Stomach (tissue), 9 donors: ENCODE data around the gene NCS1. TPM values are rescaled to one million over a fixed set of nuclear protein-coding genes. Genes with fewer than 3 reads are reported as not detected.

ENCODE experiments used
- DNase-seq, 2 donors: peaks; one replicate each; pipeline versions ENCODE4 v3.0.0 to v3.0.0-alpha.2; 2013 to 2019
- H3K27ac ChIP-seq, 5 donors: fragments of 200-600 bp in 4 of 5; sonication (generic) in 4 of 5; one replicate each; pipeline ENCODE4 v1.5.1; 2013 to 2019; ENCODE audit warnings: mild to moderate bottlenecking in 1 of 5, moderate library complexity in 1 of 5
- H3K27me3 ChIP-seq, 3 donors: fragments of 200-600 bp; sonication (generic); one replicate each; pipeline ENCODE4 v1.5.1; 2017 to 2019; ENCODE audit warnings: mixed run types in 1 of 3
- H3K36me3 ChIP-seq, 4 donors: fragments of 200-600 bp; sonication (generic); 1 replicate in 3 of 4; 2 replicates in 1 of 4; pipeline ENCODE4 v1.5.1; 2016 to 2019
- H3K4me1 ChIP-seq, 4 donors: fragments of 200-600 bp; sonication (generic); one replicate each; pipeline ENCODE4 v1.5.1; 2016 to 2019
- H3K4me3 ChIP-seq, 4 donors: fragments of 200-600 bp; sonication (generic) in 3 of 4; one replicate each; pipeline ENCODE4 v1.5.1; 2016 to 2019; ENCODE audit warnings: mild to moderate bottlenecking in 1 of 4
- H3K9me3 ChIP-seq, 4 donors: fragments of 200-600 bp; sonication (generic); one replicate each; pipeline ENCODE4 v1.5.1; 2016 to 2019
- CTCF ChIP-seq, 7 experiments: fragments of 450-650 bp in 4 of 7; fragments of 200-600 bp in 3 of 7; sonication (generic) in 3 of 7; IDR thresholded peaks; one replicate each; pipeline ENCODE4 v1.5.1; 2016 to 2019; ENCODE audit warnings: antibody characterized with exemption in 7 of 7, control low read depth in 2 of 7, mild to moderate bottlenecking in 1 of 7
- EP300 ChIP-seq: sonication (generic); formaldehyde crosslinking; IDR thresholded peaks from one replicate; pipeline ENCODE4 v1.6.1; 2017; ENCODE audit warnings: antibody characterized with exemption
- POLR2A ChIP-seq, 4 donors: fragments of 450-650 bp; IDR thresholded peaks; one replicate each; pipeline ENCODE4 v1.6.1; 2016; ENCODE audit warnings: antibody characterized with exemption in 4 of 4, control low read depth in 2 of 4, mild to moderate bottlenecking in 1 of 4, moderate library complexity in 1 of 4
- POLR2AphosphoS5 ChIP-seq, 3 donors: sonication (generic); formaldehyde crosslinking; IDR thresholded peaks; one replicate each; pipeline ENCODE4 v1.6.1; 2016; ENCODE audit warnings: antibody characterized with exemption in 3 of 3
- WGBS, 5 donors: extraction: QIAGEN DNeasy Blood & Tissue Kit in 3 of 5; methylation state at CpG; one replicate each; pipeline versions ENCODE4 v1.1.5 to v1.1.7; 2013 to 2018; 5-methylcytosine and 5-hydroxymethylcytosine counted together
- intact Hi-C: fragments of 100-400 bp; cut with DNase I; formaldehyde crosslinking; loops from one replicate; pipeline ENCODE4 v1.15.1; 2023; ENCODE audit warnings: low total_unique reads
- polyA plus RNA-seq, 3 donors: library from polyadenylated mRNA; stranded (reverse); fragments of 200-250 nt; gene quantifications; one replicate each; pipeline ENCODE4 v1.2.3, GENCODE V29; 2013
- total RNA-seq, 5 donors: library from RNA; depleted of rRNA; stranded (reverse); fragments of >200 nt; gene quantifications; one replicate each; pipeline versions ENCODE4 v1.1.0 to v1.2.3, GENCODE V29; 2014 to 2016
- donor health status: healthy with polysubstance abuse.
- donor health status: Bipolar disorder and iron deficiency.
- donor health status: healthy.

Gene NCS1
- total and polyA plus RNA-seq, 8 donors: 3.2 to 50.0 (median 16.6) TPM

GRCh38 chr9:130283539-130284248 is 111.5 kb downstream of the NCS1 start:
- intact Hi-C loops: no loop called here
- TF ChIP-seq POLR2A (IDR thresholded peaks at IDR 0.05) (no peak), EP300 (no peak), POLR2AphosphoS5 (IDR thresholded peaks at IDR 0.05) (no peak)
- peak overlapping the region in 1 of 5 donors; percentile 86 for H3K27ac ChIP-seq

DNA sequence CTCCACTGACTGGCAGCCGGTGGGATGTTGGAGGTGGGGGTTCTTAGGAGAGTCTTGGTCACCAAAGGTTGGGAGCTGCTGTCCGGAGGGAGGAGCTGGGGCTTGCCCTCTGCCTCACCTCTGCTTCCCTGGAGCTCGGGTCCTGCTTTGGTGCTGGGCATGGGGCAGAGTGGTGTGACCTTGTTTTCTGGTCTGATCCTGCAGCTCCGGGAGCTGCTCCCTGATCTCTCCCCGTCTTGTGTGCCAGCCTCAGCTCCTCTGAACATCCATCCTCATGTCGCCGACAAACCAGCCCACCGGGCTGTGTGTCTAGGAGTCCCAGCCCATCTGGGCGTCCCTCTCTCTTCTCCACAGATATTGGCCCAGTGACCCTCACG is 112.0 kb downstream of the NCS1 start:
- H3K36me3 ChIP-seq: no peaks in the 10 kb centered on the region
- peaks cover 0 to 32% (median 11%) of the 10 kb centered on the region in 4 donors for H3K4me1 ChIP-seq
- intact Hi-C loops: no loop called here
- DNase-seq: no peak
- H3K27ac ChIP-seq: peak overlapping the region in 1 of 5 donors; percentile 86
- no peaks in the 10 kb centered on the region for H3K9me3 ChIP-seq
- 66 to 73% (median 70%) methylated on average over 9 to 10 of the region's 10 CpGs for WGBS, 5 donors
- TF ChIP-seq CTCF (IDR thresholded peaks at IDR 0.05): no peak
- H3K4me3 ChIP-seq: no peak overlapping the region
- peaks cover 0 to 43% (median 7%) of the 10 kb centered on the region in 3 donors for H3K27me3 ChIP-seq

More at GRCh38 chr9:130283539-130284248, 111.5 kb downstream of the NCS1 start:
- no peaks in the 10 kb centered on the region for H3K36me3 ChIP-seq
- H3K9me3 ChIP-seq: no peaks in the 10 kb centered on the region
- H3K27me3 ChIP-seq: peaks cover 0 to 37% (median 7%) of the 10 kb centered on the region in 3 donors
- WGBS, 5 donors: 55 to 74% (median 71%) methylated on average over 4 of the region's 4 CpGs
- H3K4me1 ChIP-seq: peaks cover 0 to 32% (median 11%) of the 10 kb centered on the region in 4 donors
- H3K4me3 ChIP-seq: no peak overlapping the region
- no peak for DNase-seq

DNA sequence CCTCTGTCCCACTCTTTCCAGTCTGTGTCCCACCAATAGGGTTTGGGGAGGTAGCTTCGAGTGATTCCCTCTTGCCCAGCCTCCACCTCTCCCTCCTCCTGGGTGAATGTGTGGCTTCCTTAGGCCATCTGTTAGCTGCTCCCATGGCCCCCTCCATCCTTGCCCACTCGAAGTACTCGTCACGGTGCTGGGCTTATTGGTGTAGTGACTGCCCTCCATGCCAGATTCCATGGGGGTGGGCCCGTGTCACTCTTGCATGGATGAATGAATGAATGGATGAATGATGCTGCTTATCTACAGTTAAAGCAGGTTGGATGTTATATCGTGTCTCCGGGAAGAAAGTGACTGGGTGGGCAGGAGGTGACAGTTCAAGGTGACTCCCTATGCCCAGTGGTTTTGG is 112.5 kb downstream of the NCS1 start:
- DNase-seq: no peak
- Histone ChIP-seq H3K27me3 (peaks cover 0 to 47% (median 8%) of the 10 kb centered on the region in 3 donors), H3K4me1 (peaks cover 0 to 32% (median 12%) of the 10 kb centered on the region in 4 donors), H3K9me3 (no peaks in the 10 kb centered on the region), H3K4me3 (no peak overlapping the region), H3K27ac (peak overlapping the region in 1 of 5 donors; percentile 86), H3K36me3 (no peaks in the 10 kb centered on the region)
- WGBS, 5 donors: 88 to 93% (median 89%) methylated on average over 4 to 7 of the region's 7 CpGs
- intact Hi-C loops: no loop called here
- TF ChIP-seq EP300 (no peak), POLR2A (IDR thresholded peaks at IDR 0.05) (no peak), CTCF (IDR thresholded peaks at IDR 0.05) (no peak), POLR2AphosphoS5 (IDR thresholded peaks at IDR 0.05) (no peak)

- Histone ChIP-seq H3K36me3 (no peaks in the 10 kb centered on the region), H3K9me3 (no peaks in the 10 kb centered on the region), H3K27me3 (peaks cover 0 to 53% (median 13%) of the 10 kb centered on the region in 3 donors), H3K27ac (no peak overlapping the region), H3K4me1 (peaks cover 0 to 32% (median 15%) of the 10 kb centered on the region in 4 donors), H3K4me3 (no peak overlapping the region)
- no peak for DNase-seq
- TF ChIP-seq CTCF (IDR thresholded peaks at IDR 0.05) (no peak), EP300 (no peak), POLR2AphosphoS5 (IDR thresholded peaks at IDR 0.05) (no peak), POLR2A (IDR thresholded peaks at IDR 0.05) (no peak)
- intact Hi-C loops: no loop called here
- WGBS, 5 donors: 61 to 87% (median 80%) methylated on average over 5 to 9 of the region's 9 CpGs
These were observed 113.1 kb downstream of the NCS1 start for GRCh38 chr9:130285271-130285670.
